Endothelial cell of umbilical vein (primary cell): Measurements from ENCODE around the gene CEACAM16. TPM values are rescaled to one million over a fixed set of nuclear protein-coding genes. Genes with fewer than 3 reads are reported as not detected.

Source experiments
- BruUV-seq: library from RNA; stranded (reverse); fragments of 400-500 nt; replicated peaks from 2 replicates; lab custom pipeline; 2021; lab: Mats Ljungman, UMichigan
- CTCF ChIA-PET: fragments of 300-600, 350-600 bp; sonication (Branson Sonifier 250); formaldehyde crosslinking; loops from one replicate; lab custom pipeline; 2021; ENCODE audit warnings: antibody characterized with exemption, inconsistent platforms; lab: Charles Lee
- POLR2A ChIA-PET: fragments of 300-600, 350-600 bp; sonication (Branson Sonifier 250); formaldehyde crosslinking; loops from one replicate; lab custom pipeline; 2021; ENCODE audit warnings: antibody characterized with exemption, inconsistent platforms; lab: Charles Lee
- DNase-seq: peaks from one replicate; pipeline ENCODE4 v3.0.0-alpha.2; 2011; ENCODE audit warnings: low read depth, low spot score
- FAIRE-seq: peaks from 2 replicates; lab custom pipeline; 2011; peaks lifted over from hg19 to GRCh38; lab: Jason Lieb, UNC
- H2AFZ ChIP-seq: 2 replicates; pipeline ENCODE4 v1.6.0; 2012; ENCODE audit warnings: low read depth, low read length, control low read depth, inconsistent platforms
- H3K27ac ChIP-seq: 2 replicates; pipeline ENCODE4 v1.5.1; 2011; ENCODE audit warnings: low read depth, mild to moderate bottlenecking, control low read depth, low read length, moderate library complexity; ENCODE audit not compliant: insufficient read depth
- H3K27me3 ChIP-seq, 2 experiments: 2 replicates each; pipeline versions ENCODE4 v1.6.0 to v1.6.1; 2011; ENCODE audit warnings: low read length in 2 of 2, mixed read lengths in 1 of 2; ENCODE audit not compliant: control insufficient read depth in 2 of 2, insufficient read depth in 2 of 2
- H3K36me3 ChIP-seq, 2 experiments: 2 replicates in 1 of 2; 3 replicates in 1 of 2; pipeline ENCODE4 v1.5.1; 2011; ENCODE audit warnings: low read length in 2 of 2, mild to moderate bottlenecking in 1 of 2, moderate library complexity in 1 of 2; ENCODE audit not compliant: control insufficient read depth in 2 of 2, insufficient read depth in 2 of 2; ENCODE audit errors: extremely low read depth in 1 of 2
- H3K4me1 ChIP-seq: 3 replicates; pipeline ENCODE4 v1.5.1; 2011; ENCODE audit warnings: mild to moderate bottlenecking, low read length; ENCODE audit not compliant: control insufficient read depth, insufficient read depth; ENCODE audit errors: extremely low read depth
- H3K4me2 ChIP-seq: 2 replicates; pipeline ENCODE4 v1.6.1; 2011; ENCODE audit warnings: low read length, control low read depth, mixed read lengths; ENCODE audit not compliant: insufficient read depth
- H3K4me3 ChIP-seq, 3 experiments: fragments of 200-600 bp in 1 of 3; sonication (generic), shearing (Covaris generic) in 1 of 3; replicated peaks in 1 of 3; 2 replicates each; pipeline ENCODE4 v1.5.1; 2011 to 2016; ENCODE audit warnings: control low read depth in 3 of 3, low read length in 3 of 3, mild to moderate bottlenecking in 2 of 3, inconsistent platforms in 1 of 3, low read depth in 1 of 3, moderate library complexity in 1 of 3; ENCODE audit not compliant: insufficient read depth in 1 of 3
- H3K79me2 ChIP-seq: 2 replicates; pipeline ENCODE4 v1.6.0; 2012; ENCODE audit warnings: low read length, inconsistent platforms; ENCODE audit not compliant: control insufficient read depth, insufficient read depth
- H3K9ac ChIP-seq: replicated peaks from 2 replicates; pipeline ENCODE3; 2011; ENCODE audit warnings: low read length, control low read depth; ENCODE audit not compliant: insufficient read depth; ENCODE audit errors: extremely low read depth
- H3K9me1 ChIP-seq: replicated peaks from 3 replicates; pipeline ENCODE4 v1.6.0; 2011; ENCODE audit warnings: mild to moderate bottlenecking, low read length; ENCODE audit not compliant: control insufficient read depth, insufficient read depth; ENCODE audit errors: extremely low read depth
- H3K9me3 ChIP-seq: replicated peaks from 2 replicates; pipeline ENCODE4 v1.5.1; 2012; ENCODE audit warnings: low read length, inconsistent platforms; ENCODE audit not compliant: control insufficient read depth, insufficient read depth
- H4K20me1 ChIP-seq: replicated peaks from 2 replicates; pipeline ENCODE3; 2011; ENCODE audit warnings: mild to moderate bottlenecking, low read length; ENCODE audit not compliant: control insufficient read depth, insufficient read depth; ENCODE audit errors: extremely low read depth
- EZH2 ChIP-seq: IDR thresholded peaks from 2 replicates; pipeline ENCODE4 v1.6.1; 2012; ENCODE audit warnings: borderline replicate concordance, low read depth, mild to moderate bottlenecking, moderate library complexity, low read length, inconsistent platforms; ENCODE audit not compliant: severe bottlenecking
- POLR2A ChIP-seq: IDR thresholded peaks from 2 replicates; pipeline ENCODE4 v1.6.1; 2012; ENCODE audit warnings: low read depth, mild to moderate bottlenecking, control low read depth, low read length
- POLR2AphosphoS5 ChIP-seq: IDR thresholded peaks from 2 replicates; pipeline ENCODE4 v1.6.1; 2012; ENCODE audit warnings: low read depth, mild to moderate bottlenecking, control low read depth, low read length, moderate library complexity; ENCODE audit not compliant: insufficient read depth
- dilution Hi-C: fragments of 300-500 bp; cut with MboI; formaldehyde crosslinking; loops from one replicate; pipeline ENCODE4 v1.15.0; 2019; ENCODE audit warnings: low sequenced_read_pairs; ENCODE audit not compliant: extremely low pct_ligation_motif_present
- intact Hi-C: fragments of 100-400 bp; cut with micrococcal nuclease; formaldehyde crosslinking; loops from one replicate; pipeline ENCODE4 v1.10.0; 2022
- polyA plus RNA-seq, 4 experiments: library from polyadenylated mRNA; depleted of rRNA in 3 of 4; stranded (reverse) in 3 of 4; unstranded in 1 of 4; fragments of >200 nt; gene quantifications; 2 replicates each; pipeline versions ENCODE4 v1.2.1 to v1.2.3, GENCODE V29; 2011 to 2012; ENCODE audit warnings: missing spikeins in 1 of 4
- total RNA-seq: library from RNA; stranded (reverse); gene quantifications from 2 replicates; pipeline ENCODE4 v1.2.3, GENCODE V29; 2021
- TF ChIP-seq, protein P1 (sequence below): IDR thresholded peaks from 2 replicates; pipeline ENCODE4 v1.6.1; 2011; ENCODE audit not compliant: insufficient read depth, insufficient read length
- TF ChIP-seq, protein P2 (sequence below), 2 donors: IDR thresholded peaks; 1 replicate in 1 of 2; 2 replicates in 1 of 2; pipeline ENCODE4 v1.5.1; 2011; ENCODE audit warnings: low read length in 2 of 2, mild to moderate bottlenecking in 2 of 2, moderate library complexity in 2 of 2, control low read depth in 1 of 2, inconsistent platforms in 1 of 2, low read depth in 1 of 2; ENCODE audit not compliant: insufficient read depth in 1 of 2; ENCODE audit errors: extremely low read depth in 1 of 2

Gene CEACAM16
- total and polyA plus RNA-seq, 2 donors (not counting 3 experiments of a cell fraction or from before 2014, with no cell fraction given) = not detected

DNA sequence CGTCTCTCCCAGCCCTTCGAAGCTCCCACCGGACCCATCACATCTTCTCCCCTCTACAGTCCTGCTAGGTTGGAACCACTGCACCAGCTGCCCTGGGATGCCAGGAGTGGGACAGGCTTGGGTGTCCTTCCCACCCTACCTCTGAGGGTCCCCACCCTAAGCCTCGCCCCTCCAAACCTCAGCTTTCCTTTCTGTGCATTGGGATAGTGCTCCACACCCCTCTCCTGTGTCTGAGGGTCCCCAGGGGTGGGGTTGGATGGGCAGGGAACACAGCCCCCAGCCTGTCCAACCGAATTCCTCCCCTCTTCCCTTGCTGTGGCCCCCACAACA, 47.6 kb downstream of the CEACAM16 start:
- Histone ChIP-seq H2AFZ (no peak overlapping the region), H3K36me3 (peaks cover 0 to 2% of the 10 kb centered on the region in 2 experiments), H3K4me2 (no peak overlapping the region), H3K9ac (no peak overlapping the region), H3K27ac (peak overlapping the region; percentile 59), H3K4me3 (no peak overlapping the region), H3K9me1 (no peaks in the 10 kb centered on the region), H3K79me2 (peaks cover 23% of the 10 kb centered on the region), H4K20me1 (no peaks in the 10 kb centered on the region), H3K9me3 (no peaks in the 10 kb centered on the region), H3K4me1 (peaks cover 36% of the 10 kb centered on the region), H3K27me3 (no peaks in the 10 kb centered on the region)
- ChIA-PET POLR2A (interaction anchor here (0.5 kb wide), 1 partner anchor 27 kb away, joined by 3 read pairs; no protein-coding TSS in a partner anchor), CTCF (interaction anchor here (6.5 kb wide), 1 partner anchor 21 kb away, joined by 57 read pairs; no protein-coding TSS in a partner anchor)
- intact Hi-C loops = no loop called here
- dilution Hi-C loops = no loop called here
- no peak for FAIRE-seq
- TF ChIP-seq POLR2AphosphoS5 = no peak
- no peak for TF ChIP-seq POLR2A
- no peak for TF ChIP-seq EZH2
- TF ChIP-seq, protein P1, sequence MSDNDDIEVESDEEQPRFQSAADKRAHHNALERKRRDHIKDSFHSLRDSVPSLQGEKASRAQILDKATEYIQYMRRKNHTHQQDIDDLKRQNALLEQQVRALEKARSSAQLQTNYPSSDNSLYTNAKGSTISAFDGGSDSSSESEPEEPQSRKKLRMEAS = no peak
- TF ChIP-seq, protein P2, sequence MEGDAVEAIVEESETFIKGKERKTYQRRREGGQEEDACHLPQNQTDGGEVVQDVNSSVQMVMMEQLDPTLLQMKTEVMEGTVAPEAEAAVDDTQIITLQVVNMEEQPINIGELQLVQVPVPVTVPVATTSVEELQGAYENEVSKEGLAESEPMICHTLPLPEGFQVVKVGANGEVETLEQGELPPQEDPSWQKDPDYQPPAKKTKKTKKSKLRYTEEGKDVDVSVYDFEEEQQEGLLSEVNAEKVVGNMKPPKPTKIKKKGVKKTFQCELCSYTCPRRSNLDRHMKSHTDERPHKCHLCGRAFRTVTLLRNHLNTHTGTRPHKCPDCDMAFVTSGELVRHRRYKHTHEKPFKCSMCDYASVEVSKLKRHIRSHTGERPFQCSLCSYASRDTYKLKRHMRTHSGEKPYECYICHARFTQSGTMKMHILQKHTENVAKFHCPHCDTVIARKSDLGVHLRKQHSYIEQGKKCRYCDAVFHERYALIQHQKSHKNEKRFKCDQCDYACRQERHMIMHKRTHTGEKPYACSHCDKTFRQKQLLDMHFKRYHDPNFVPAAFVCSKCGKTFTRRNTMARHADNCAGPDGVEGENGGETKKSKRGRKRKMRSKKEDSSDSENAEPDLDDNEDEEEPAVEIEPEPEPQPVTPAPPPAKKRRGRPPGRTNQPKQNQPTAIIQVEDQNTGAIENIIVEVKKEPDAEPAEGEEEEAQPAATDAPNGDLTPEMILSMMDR (IDR thresholded peaks at IDR 0.05; ENCODE audit: extremely low read depth in 1 of 2, insufficient read depth in 1 of 2, low read depth in 1 of 2, low read length in 2 of 2) = no peak
- no TSS peak for BruUV-seq
- DNase-seq = no peak
